Calu3 (cell line): ENCODE data around the gene ERMAP. TPM values are rescaled to one million over a fixed set of nuclear protein-coding genes. Genes with fewer than 3 reads are reported as not detected.

Source experiments
- BruUV-seq: library from RNA; stranded (reverse); fragments of 400-500 nt; replicated peaks from 2 replicates; lab custom pipeline; 2021; lab: Mats Ljungman, UMichigan
- CTCF ChIA-PET: fragments of 300-600 bp; sonication (Branson Sonifier 250); formaldehyde crosslinking; loops from one replicate; lab custom pipeline; 2022; ENCODE audit warnings: antibody characterized with exemption; lab: Charles Lee
- DNase-seq: peaks from one replicate; pipeline ENCODE4 v3.0.0; 2022
- H3K27ac Mint-ChIP-seq: one replicate; pipeline ENCODE4 v1.8.0; 2022; ENCODE audit warnings: mixed read lengths; ENCODE audit not compliant: unreplicated experiment
- H3K27me3 Mint-ChIP-seq: one replicate; pipeline ENCODE4 v1.8.0; 2022; ENCODE audit warnings: mixed read lengths; ENCODE audit not compliant: unreplicated experiment
- H3K36me3 Mint-ChIP-seq: one replicate; pipeline ENCODE4 v1.8.0; 2022; ENCODE audit warnings: mild to moderate bottlenecking, moderate library complexity, mixed read lengths; ENCODE audit not compliant: insufficient read depth, unreplicated experiment
- H3K4me1 Mint-ChIP-seq: one replicate; pipeline ENCODE4 v1.8.0; 2022; ENCODE audit warnings: mild to moderate bottlenecking, low read depth, mixed read lengths; ENCODE audit not compliant: unreplicated experiment
- H3K4me3 Mint-ChIP-seq: one replicate; pipeline ENCODE4 v1.8.0; 2022; ENCODE audit warnings: mild to moderate bottlenecking, low read depth, moderate library complexity, mixed read lengths; ENCODE audit not compliant: unreplicated experiment
- H3K9me3 Mint-ChIP-seq: one replicate; pipeline ENCODE4 v1.8.0; 2022; ENCODE audit warnings: low read depth, mixed read lengths; ENCODE audit not compliant: unreplicated experiment
- intact Hi-C: fragments of 100-400 bp; cut with micrococcal nuclease; formaldehyde crosslinking; loops from one replicate; pipeline ENCODE4 v1.10.0; 2022; ENCODE audit not compliant: unreplicated experiment
- total RNA-seq: library from RNA; stranded (reverse); gene quantifications from 2 replicates; pipeline ENCODE4 v1.2.3, GENCODE V29; 2022
- TF ChIP-seq, protein P1 (sequence below): fragments of 200-600 bp; IDR thresholded peaks from one replicate; pipeline ENCODE4 v1.8.0; 2022; ENCODE audit warnings: antibody characterized with exemption; ENCODE audit not compliant: unreplicated experiment

ERMAP gene
- total RNA-seq, 1 experiment from 2014 or later: 9.3 TPM

DNA sequence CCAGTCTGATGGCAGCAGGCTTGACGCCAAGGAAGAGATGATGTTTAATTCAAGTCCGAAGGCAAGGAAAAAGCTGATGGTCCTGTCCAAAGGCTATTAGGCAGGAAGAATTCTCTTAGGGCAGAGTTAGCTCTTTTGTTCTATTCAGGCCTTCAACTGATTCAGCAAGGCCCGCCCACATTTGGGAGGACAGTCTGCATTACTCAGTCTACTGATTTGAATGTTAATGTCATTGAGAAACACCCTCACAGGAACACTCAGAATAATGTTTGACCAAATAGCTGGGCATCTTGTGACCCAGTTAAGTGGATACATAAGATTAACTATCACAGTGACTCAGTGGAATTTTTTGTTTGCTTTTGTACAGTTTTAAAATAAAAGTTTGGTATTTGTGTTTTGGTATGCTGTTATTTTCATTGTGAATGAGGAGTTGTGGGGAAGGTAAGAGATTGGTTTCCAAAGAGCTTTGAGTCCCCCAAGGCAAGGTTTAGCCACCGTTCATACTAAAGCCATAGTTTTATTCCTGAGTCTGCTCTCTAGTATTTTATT is 27.7 kb downstream of the ERMAP start:
- H3K4me3 Mint-ChIP-seq: no peak overlapping the region
- H3K27ac Mint-ChIP-seq: no peak overlapping the region
- TF ChIP-seq, protein P1, sequence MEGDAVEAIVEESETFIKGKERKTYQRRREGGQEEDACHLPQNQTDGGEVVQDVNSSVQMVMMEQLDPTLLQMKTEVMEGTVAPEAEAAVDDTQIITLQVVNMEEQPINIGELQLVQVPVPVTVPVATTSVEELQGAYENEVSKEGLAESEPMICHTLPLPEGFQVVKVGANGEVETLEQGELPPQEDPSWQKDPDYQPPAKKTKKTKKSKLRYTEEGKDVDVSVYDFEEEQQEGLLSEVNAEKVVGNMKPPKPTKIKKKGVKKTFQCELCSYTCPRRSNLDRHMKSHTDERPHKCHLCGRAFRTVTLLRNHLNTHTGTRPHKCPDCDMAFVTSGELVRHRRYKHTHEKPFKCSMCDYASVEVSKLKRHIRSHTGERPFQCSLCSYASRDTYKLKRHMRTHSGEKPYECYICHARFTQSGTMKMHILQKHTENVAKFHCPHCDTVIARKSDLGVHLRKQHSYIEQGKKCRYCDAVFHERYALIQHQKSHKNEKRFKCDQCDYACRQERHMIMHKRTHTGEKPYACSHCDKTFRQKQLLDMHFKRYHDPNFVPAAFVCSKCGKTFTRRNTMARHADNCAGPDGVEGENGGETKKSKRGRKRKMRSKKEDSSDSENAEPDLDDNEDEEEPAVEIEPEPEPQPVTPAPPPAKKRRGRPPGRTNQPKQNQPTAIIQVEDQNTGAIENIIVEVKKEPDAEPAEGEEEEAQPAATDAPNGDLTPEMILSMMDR: no peak
- H3K4me1 Mint-ChIP-seq: peaks cover 20% of the 10 kb centered on the region
- H3K36me3 Mint-ChIP-seq: peaks cover 20% of the 10 kb centered on the region
- intact Hi-C loops: no loop called here
- H3K27me3 Mint-ChIP-seq: no peaks in the 10 kb centered on the region
- CTCF ChIA-PET: no interaction called here
- BruUV-seq: TSS peak; percentile 39
- DNase-seq: no peak
- no peaks in the 10 kb centered on the region for H3K9me3 Mint-ChIP-seq

DNA sequence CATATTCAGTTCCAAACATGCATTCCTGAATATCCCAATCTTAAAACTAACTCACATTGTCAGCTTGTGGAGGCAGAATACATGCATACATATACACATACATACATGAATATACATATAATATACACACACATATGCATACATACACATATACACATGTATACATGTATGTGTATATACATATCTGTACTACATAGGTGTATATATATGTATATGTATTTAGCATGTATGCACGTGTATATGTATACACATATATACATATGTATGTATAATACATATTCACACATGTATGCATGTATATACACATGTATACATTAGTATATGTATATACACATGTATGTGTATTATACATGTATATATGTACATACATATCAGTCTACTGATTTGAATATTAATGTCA is 28.3 kb downstream of the ERMAP start:
- DNase-seq: no peak
- H3K36me3 Mint-ChIP-seq: peaks cover 24% of the 10 kb centered on the region
- intact Hi-C loops: no loop called here
- no peaks in the 10 kb centered on the region for H3K27me3 Mint-ChIP-seq
- no peaks in the 10 kb centered on the region for H3K9me3 Mint-ChIP-seq
- TF ChIP-seq, protein P1: no peak
- peaks cover 25% of the 10 kb centered on the region for H3K4me1 Mint-ChIP-seq
- CTCF ChIA-PET: no interaction called here
- H3K4me3 Mint-ChIP-seq: no peak overlapping the region
- no peak overlapping the region for H3K27ac Mint-ChIP-seq
- no TSS peak for BruUV-seq

DNA sequence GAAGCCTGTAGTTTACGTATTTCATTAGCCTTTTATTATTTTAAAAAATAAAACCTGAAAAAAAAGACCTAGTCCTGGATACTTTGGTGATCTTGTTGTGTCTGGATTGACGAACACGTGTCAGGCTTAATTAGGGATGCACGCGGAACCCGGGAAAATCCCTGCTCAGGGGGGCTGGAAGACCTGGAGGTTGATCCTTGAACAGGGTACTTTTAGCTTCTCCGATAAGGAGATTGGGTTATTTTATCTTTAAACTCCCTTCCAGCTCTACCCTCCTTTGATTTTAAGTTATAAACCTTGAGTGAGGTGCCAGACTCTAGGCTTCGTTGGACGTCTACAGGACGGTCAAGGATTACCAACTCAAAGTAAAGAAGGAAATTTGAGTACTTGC is 28.9 kb downstream of the ERMAP start:
- TF ChIP-seq, protein P1: no peak
- CTCF ChIA-PET: interaction anchor here (0.5 to 1.9 kb wide), 9 partner anchors 10 to 266 kb away, joined by 3 to 9 read pairs (median 5); partner anchors contain the start of genes ERMAP and SVBP
- Mint-ChIP-seq H3K27me3 (no peaks in the 10 kb centered on the region), H3K4me1 (peaks cover 25% of the 10 kb centered on the region), H3K27ac (peak overlapping the region; percentile 90), H3K9me3 (no peaks in the 10 kb centered on the region), H3K36me3 (peaks cover 24% of the 10 kb centered on the region), H3K4me3 (peak overlapping the region; percentile 96)
- no peak for DNase-seq
- BruUV-seq: TSS peak; percentile 77
- intact Hi-C loops: no loop called here

DNA sequence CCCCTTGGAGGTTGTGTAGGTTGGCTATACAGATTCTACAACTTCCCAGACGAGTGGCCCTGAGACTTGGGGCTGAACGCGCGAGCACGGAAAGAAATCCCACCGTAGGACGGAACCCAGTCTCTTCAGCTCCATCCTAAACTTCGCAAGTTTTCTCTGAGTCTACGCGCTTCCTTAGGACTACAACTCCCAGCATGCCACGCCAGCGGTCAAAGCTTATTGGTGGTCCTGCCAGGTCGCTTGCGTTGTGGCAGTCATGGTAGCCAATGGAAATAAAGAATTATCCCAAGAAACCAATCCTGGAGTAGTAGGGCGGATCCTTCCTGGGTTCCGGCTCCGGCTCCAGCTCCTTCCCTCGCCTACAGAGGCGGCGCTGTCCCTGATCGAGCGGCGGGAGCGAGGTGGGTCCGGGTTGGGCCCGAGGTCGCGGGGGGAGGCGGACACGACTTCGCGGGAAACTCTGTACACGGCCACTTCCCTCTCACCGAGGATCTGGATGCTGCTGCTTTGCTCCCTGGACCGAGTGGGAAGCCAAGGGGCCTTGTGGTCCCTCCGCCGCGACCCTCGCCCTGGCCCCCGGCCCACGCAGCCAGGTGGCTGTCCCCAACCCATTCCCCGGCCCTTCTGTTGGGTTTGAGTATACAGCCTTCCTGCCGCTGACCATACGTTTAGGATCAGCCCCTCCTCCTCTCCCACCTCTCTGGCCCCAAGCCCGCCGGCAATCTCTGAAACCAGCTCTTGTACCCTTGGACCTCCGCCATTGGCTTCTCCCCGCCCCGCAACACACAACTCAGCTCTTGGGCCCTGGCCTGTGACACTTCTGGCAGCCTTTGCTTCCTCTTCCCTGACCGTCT is 29.6 kb downstream of the ERMAP start, which contains the start of gene ZNF691:
ZNF691 (plus strand) TSS at position 357 of the 854 bp plus-strand sequence. CDS start 3,046 bp downstream, outside the sequence.
- BruUV-seq: no TSS peak
- Mint-ChIP-seq H3K9me3 (no peaks in the 10 kb centered on the region), H3K4me3 (peak within 1 kb of the TSS; percentile 96), H3K36me3 (peaks cover 24% of the 10 kb centered on the region), H3K27me3 (no peaks in the 10 kb centered on the region), H3K27ac (peak within 1 kb of the TSS; percentile 90), H3K4me1 (peaks cover 25% of the 10 kb centered on the region)
- intact Hi-C loops: no loop called here
- DNase-seq: peak; percentile 90
- CTCF ChIA-PET: interaction anchor here (0.5 to 1.9 kb wide), 10 partner anchors 11 to 267 kb away, joined by 3 to 9 read pairs (median 4); partner anchors contain the start of genes ERMAP, SVBP and YBX1
- TF ChIP-seq, protein P1: no peak
